Transverse colon (tissue), 4 donors: Measurements from ENCODE around the gene NRN1.

Source experiments
- CTCF ChIP-seq, 5 experiments: fragments of 200-600 bp in 3 of 5; fragments of 450-650 bp in 2 of 5; sonication (generic) in 3 of 5; IDR thresholded peaks; 1 replicate in 2 of 5; 2 replicates in 3 of 5; pipeline ENCODE4 v1.5.1; 2016 to 2017; ENCODE audit warnings: antibody characterized with exemption in 5 of 5, inconsistent platforms in 3 of 5, mild to moderate bottlenecking in 2 of 5, moderate library complexity in 1 of 5
- EP300 ChIP-seq: sonication (generic); formaldehyde crosslinking; IDR thresholded peaks from one replicate; pipeline ENCODE4 v1.6.1; 2017; ENCODE audit warnings: antibody characterized with exemption, low read depth
- POLR2AphosphoS5 ChIP-seq, 3 donors: sonication (generic); formaldehyde crosslinking; IDR thresholded peaks; one replicate each; pipeline ENCODE4 v1.6.1; 2016; ENCODE audit warnings: antibody characterized with exemption in 3 of 3

DNA sequence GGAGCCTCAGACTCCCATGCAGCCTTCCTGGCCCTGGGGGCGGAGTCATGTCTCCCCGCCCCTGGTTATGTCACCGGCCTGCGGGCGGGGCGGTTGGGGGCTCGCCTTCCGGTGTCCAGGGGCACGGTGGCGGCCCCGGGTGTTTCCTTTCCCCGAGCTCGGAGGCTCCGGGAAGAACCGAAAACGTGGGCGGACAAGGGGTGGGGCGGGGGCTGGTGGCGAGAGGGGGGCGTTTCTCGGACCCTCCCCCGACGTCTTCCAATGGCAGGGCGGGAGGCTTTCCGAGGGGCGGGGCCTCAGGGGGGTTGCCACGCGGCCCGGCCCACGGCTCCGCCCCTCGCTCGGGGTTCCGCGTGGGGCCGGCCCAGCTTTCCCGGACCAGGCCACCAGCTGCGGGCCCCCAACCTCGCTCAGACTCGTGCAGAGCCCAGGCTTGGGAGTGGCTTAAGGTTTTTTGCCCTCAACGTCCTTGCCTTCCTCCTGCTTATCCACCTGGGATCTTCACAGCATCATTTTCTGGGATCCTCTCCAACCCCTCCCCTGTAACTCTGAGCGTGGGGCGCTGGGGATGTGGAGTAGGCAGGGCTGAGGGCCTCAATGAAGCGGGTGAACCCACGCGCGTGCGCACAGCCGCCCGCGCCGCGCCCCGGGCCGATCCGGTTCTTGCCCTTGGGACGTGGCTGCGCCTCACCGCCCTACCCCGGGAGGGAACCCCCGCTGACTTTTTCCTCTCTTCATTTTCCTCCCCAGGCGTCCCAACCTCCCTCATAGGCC is 2.1 kb upstream of the NRN1 start:
- TF ChIP-seq EP300 (no peak), POLR2AphosphoS5 (IDR thresholded peaks at IDR 0.05) (peak; percentile 12 to 49 (median 39)), CTCF (IDR thresholded peaks at IDR 0.05) (no peak)
